CD4-positive, alpha-beta memory T cell (primary cell): Measurements from ENCODE around the gene ATXN1. TPM values are rescaled to one million over a fixed set of nuclear protein-coding genes. Genes with fewer than 3 reads are reported as not detected.

Experiments
- CTCF ChIA-PET: fragments of 350-600 bp; sonication (Branson Sonifier 250); formaldehyde crosslinking; loops from one replicate; lab custom pipeline; 2021; ENCODE audit warnings: inconsistent platforms; ENCODE audit not compliant: partially characterized antibody; lab: Charles Lee
- POLR2A ChIA-PET: fragments of 350-600 bp; sonication (Branson Sonifier 250); formaldehyde crosslinking; loops from one replicate; lab custom pipeline; 2021; ENCODE audit not compliant: partially characterized antibody; lab: Charles Lee
- DNase-seq, 5 donors: peaks; one replicate each; pipeline versions ENCODE4 v3.0.0 to v3.0.0-alpha.2; 2020 to 2022; ENCODE audit warnings: mixed read lengths in 1 of 5
- H3K27ac ChIP-seq: one replicate; pipeline ENCODE4 v1.7.0; 2013; ENCODE audit warnings: low read depth, low read length
- H3K27me3 ChIP-seq: 2 replicates; pipeline ENCODE4 v1.7.0; 2013; ENCODE audit warnings: mild to moderate bottlenecking, low read length, moderate library complexity; ENCODE audit not compliant: insufficient read depth
- H3K36me3 ChIP-seq: 2 replicates; pipeline ENCODE4 v1.7.0; 2013; ENCODE audit warnings: mild to moderate bottlenecking, low read length, moderate library complexity; ENCODE audit not compliant: insufficient read depth
- H3K4me1 ChIP-seq: 2 replicates; pipeline ENCODE4 v1.7.0; 2013; ENCODE audit warnings: mild to moderate bottlenecking, low read length, moderate library complexity; ENCODE audit not compliant: insufficient read depth
- H3K4me3 ChIP-seq, 2 donors: one replicate each; pipeline ENCODE4 v1.7.0; 2013; ENCODE audit warnings: low read length in 2 of 2, mild to moderate bottlenecking in 1 of 2
- H3K9me3 ChIP-seq, 2 donors: one replicate each; pipeline ENCODE4 v1.7.0; 2013; ENCODE audit warnings: low read length in 2 of 2, control low read depth in 1 of 2; ENCODE audit not compliant: control insufficient read depth in 1 of 2
- H3K27ac Mint-ChIP-seq, 7 donors: one replicate each; pipeline ENCODE4 v1.8.0; 2020 to 2021; ENCODE audit warnings: mixed read lengths in 7 of 7, mild to moderate bottlenecking in 6 of 7, inconsistent platforms in 3 of 7, moderate library complexity in 3 of 7
- H3K27me3 Mint-ChIP-seq, 2 donors: one replicate each; pipeline ENCODE4 v1.8.0; 2020 to 2021; ENCODE audit warnings: mixed read lengths in 2 of 2
- H3K36me3 Mint-ChIP-seq, 2 donors: one replicate each; pipeline ENCODE4 v1.8.0; 2020 to 2021; ENCODE audit warnings: mixed read lengths in 2 of 2, inconsistent platforms in 1 of 2, mild to moderate bottlenecking in 1 of 2
- H3K4me1 Mint-ChIP-seq, 4 donors: one replicate each; pipeline ENCODE4 v1.8.0; 2020 to 2021; ENCODE audit warnings: mixed read lengths in 4 of 4, mild to moderate bottlenecking in 1 of 4
- H3K4me3 Mint-ChIP-seq, 8 donors: one replicate each; pipeline ENCODE4 v1.8.0; 2020 to 2021; ENCODE audit warnings: mixed read lengths in 8 of 8, mild to moderate bottlenecking in 7 of 8, moderate library complexity in 6 of 8, inconsistent platforms in 3 of 8
- H3K9me3 Mint-ChIP-seq, 8 donors: one replicate each; pipeline ENCODE4 v1.8.0; 2020 to 2021; ENCODE audit warnings: mixed read lengths in 8 of 8, mild to moderate bottlenecking in 5 of 8, inconsistent platforms in 3 of 8, moderate library complexity in 1 of 8
- intact Hi-C: fragments of 100-400 bp; cut with micrococcal nuclease; formaldehyde crosslinking; loops from one replicate; pipeline ENCODE4 v1.15.1; 2023
- polyA plus RNA-seq, 2 donors: library from polyadenylated mRNA; unstranded; fragments of 300-500 nt; fragmentation: Illumina TruSeq; gene quantifications; one replicate each; pipeline ENCODE4 v1.2.3, GENCODE V29; 2021
- total RNA-seq, 2 experiments: library from RNA; stranded (reverse); gene quantifications; one replicate each; pipeline ENCODE4 v1.2.3, GENCODE V29; 2021

Gene ATXN1
- total RNA-seq, result 10 to 100 TPM; 94.7 to 97.4 TPM
- 10 to 100 TPM; 10.5 to 19.1 TPM for polyA plus RNA-seq

DNA sequence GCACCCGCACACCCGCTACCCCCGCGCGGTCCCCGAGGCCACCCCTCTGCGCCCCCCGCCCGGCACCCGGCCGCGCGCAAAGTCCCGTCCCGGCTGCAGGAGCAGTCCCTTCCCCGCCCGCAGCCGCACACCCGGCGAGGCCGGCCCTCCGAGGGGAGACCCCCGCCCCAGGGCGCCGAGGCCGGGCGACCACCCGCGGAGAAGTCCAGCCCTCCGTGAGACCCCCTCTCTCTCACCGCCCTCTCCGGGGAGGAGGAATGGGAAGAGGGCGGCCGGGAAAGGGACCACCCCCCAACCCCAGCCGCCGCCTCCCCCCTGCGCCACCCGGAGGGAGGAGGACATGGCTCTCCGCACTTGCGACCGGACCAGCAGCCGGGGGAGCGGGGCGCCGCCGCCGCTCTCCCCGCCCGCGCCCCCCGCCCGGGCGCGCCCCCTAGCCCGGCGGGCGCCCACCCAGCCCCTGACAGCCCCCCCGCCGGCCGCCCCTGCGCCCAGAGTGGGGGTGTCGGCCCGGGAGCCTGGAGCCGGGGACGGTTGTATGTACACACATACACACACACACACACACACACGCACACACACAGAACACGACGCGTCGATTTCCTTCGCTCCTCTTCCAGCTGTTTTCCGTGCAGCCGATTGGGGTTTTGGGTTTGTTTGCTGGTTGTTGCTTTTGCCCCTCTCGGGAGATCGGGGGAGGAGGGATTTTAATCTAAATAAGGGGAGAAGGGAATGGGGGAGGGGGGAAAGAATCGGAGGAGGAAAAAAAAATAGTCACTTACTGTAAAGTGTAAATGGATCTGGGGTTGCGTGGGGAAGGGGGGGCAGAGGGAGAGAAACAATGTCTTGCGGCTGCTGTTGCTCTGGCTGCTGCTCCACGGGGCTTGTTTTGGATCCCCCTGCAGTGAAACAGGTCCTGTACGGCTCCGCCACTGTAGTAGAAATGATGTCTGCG lies at the start of gene ATXN1:
Gene ATXN1 (minus strand): TSS at position 945 of the 955 bp plus-strand sequence.
- peaks cover 46 to 86% (median 56%) of the 10 kb centered on the region in 4 donors for H3K4me1 Mint-ChIP-seq
- H3K9me3 ChIP-seq, result no peaks in the 10 kb centered on the region
- no peaks in the 10 kb centered on the region for H3K36me3 ChIP-seq
- ChIA-PET POLR2A (interaction anchor here (0.7 to 4.5 kb wide), 43 partner anchors 8 to 840 kb away, joined by 3 to 70 read pairs (median 7); no protein-coding TSS in a partner anchor), CTCF (interaction anchor here (0.6 to 6.0 kb wide), 22 partner anchors 11 to 444 kb away, joined by 3 to 107 read pairs (median 4); no protein-coding TSS in a partner anchor)
- peaks cover 0 to 35% of the 10 kb centered on the region in 2 donors for H3K36me3 Mint-ChIP-seq
- peak within 1 kb of the TSS; percentile 99 for H3K27ac ChIP-seq
- H3K4me3 ChIP-seq, result peak within 1 kb of the TSS; percentile 75 to 87
- no peaks in the 10 kb centered on the region for H3K27me3 ChIP-seq
- peaks cover 56% of the 10 kb centered on the region for H3K4me1 ChIP-seq
- H3K9me3 Mint-ChIP-seq, result peaks cover 0 to 3% (median 0%) of the 10 kb centered on the region in 8 donors
- peak in 4 of 5 donors; percentile 70 to 81 (median 80) for DNase-seq
- H3K27me3 Mint-ChIP-seq, result peaks cover 0 to 4% of the 10 kb centered on the region in 2 donors
- peak within 1 kb of the TSS; percentile 97 to 100 (median 99) for H3K27ac Mint-ChIP-seq
- intact Hi-C loops, result loop anchor here (1.0 to 5.0 kb wide), 16 partner anchors 9 to 1513 kb away; partner anchors contain the start of genes DEK, DTNBP1, FAM8A1 and JARID2
- peak within 1 kb of the TSS; percentile 97 to 100 (median 98) for H3K4me3 Mint-ChIP-seq

DNA sequence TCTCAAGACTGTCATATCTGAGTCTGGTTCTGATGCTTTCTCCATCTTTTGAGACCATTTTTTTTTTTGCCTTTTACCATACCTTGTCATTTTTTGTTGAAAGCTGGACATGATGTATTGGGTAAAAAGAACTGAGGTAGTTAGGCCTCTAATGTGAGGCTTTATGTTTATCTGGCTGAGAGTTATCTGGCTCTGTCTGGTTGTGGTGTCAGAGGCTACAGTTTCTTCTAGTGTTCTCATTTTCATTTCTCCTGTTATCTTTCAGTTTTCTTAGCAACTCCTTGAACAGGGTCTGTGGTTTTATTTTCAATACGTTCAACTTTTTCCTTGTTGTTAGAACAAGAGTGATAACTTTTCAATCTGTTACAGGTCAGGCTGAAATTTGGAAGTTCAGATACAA lies 49.2 kb upstream of the ATXN1 start:
- H3K4me1 Mint-ChIP-seq, result no peaks in the 10 kb centered on the region
- H3K4me3 Mint-ChIP-seq, result no peak overlapping the region
- H3K36me3 ChIP-seq, result no peaks in the 10 kb centered on the region
- H3K36me3 Mint-ChIP-seq, result peaks cover 14 to 15% of the 10 kb centered on the region in 2 donors
- H3K27ac ChIP-seq, result no peak overlapping the region
- peaks cover 0 to 4% of the 10 kb centered on the region in 2 donors for H3K9me3 ChIP-seq
- peaks cover 0 to 1% of the 10 kb centered on the region in 2 donors for H3K27me3 Mint-ChIP-seq
- no peak for DNase-seq
- no peak overlapping the region for H3K27ac Mint-ChIP-seq
- H3K27me3 ChIP-seq, result no peaks in the 10 kb centered on the region
- ChIA-PET POLR2A (interaction anchor here (0.7 kb wide), 1 partner anchor 495 kb away, joined by 3 read pairs; no protein-coding TSS in a partner anchor), CTCF (no interaction called here)
- H3K4me3 ChIP-seq, result no peak overlapping the region
- H3K4me1 ChIP-seq, result no peaks in the 10 kb centered on the region
- intact Hi-C loops, result no loop called here
- H3K9me3 Mint-ChIP-seq, result peaks cover 2 to 38% (median 31%) of the 10 kb centered on the region in 8 donors

- Mint-ChIP-seq H3K36me3 (peaks cover 14 to 15% of the 10 kb centered on the region in 2 donors), H3K4me3 (no peak overlapping the region), H3K4me1 (no peaks in the 10 kb centered on the region), H3K9me3 (peaks cover 2 to 38% (median 31%) of the 10 kb centered on the region in 8 donors), H3K27ac (no peak overlapping the region), H3K27me3 (peaks cover 0 to 1% of the 10 kb centered on the region in 2 donors)
- intact Hi-C loops, result no loop called here
- Histone ChIP-seq H3K27me3 (no peaks in the 10 kb centered on the region), H3K27ac (no peak overlapping the region), H3K4me3 (no peak overlapping the region), H3K36me3 (no peaks in the 10 kb centered on the region), H3K4me1 (no peaks in the 10 kb centered on the region), H3K9me3 (peaks cover 0 to 4% of the 10 kb centered on the region in 2 donors)
- ChIA-PET POLR2A (interaction anchor here (0.7 kb wide), 1 partner anchor 495 kb away, joined by 3 read pairs; no protein-coding TSS in a partner anchor), CTCF (no interaction called here)
- DNase-seq, result no peak
These were observed 48.6 kb upstream of the ATXN1 start for GRCh38 chr6:16809753-16810358.

DNA sequence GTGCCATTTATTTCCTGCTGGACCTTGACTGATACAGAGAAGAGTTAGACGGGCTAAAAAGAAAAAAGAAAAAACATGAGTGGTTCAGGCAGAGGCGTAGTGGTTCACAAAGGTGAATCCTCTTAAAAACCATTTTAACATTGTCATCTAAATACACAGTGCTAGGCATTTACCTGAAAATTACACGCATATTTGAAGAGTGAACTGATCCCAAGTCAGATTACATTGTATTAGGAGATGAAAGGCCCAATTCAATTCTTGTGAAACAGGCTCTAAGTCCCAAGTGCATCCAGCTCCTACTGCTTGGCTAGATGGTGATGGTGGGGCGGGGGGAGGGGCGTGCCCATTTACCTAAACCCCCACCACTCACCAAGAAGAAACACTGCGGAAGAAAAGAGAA lies 46.7 kb upstream of the ATXN1 start:
- Histone ChIP-seq H3K9me3 (peaks cover 0 to 3% of the 10 kb centered on the region in 2 donors), H3K4me3 (no peak overlapping the region), H3K4me1 (no peaks in the 10 kb centered on the region), H3K27me3 (no peaks in the 10 kb centered on the region), H3K36me3 (no peaks in the 10 kb centered on the region), H3K27ac (no peak overlapping the region)
- peaks cover 10 to 11% of the 10 kb centered on the region in 2 donors for H3K36me3 Mint-ChIP-seq
- H3K4me1 Mint-ChIP-seq, result no peaks in the 10 kb centered on the region
- intact Hi-C loops, result no loop called here
- DNase-seq, result no peak
- no peak overlapping the region for H3K4me3 Mint-ChIP-seq
- POLR2A ChIA-PET, result no interaction called here
- H3K27me3 Mint-ChIP-seq, result peaks cover 0 to 1% of the 10 kb centered on the region in 2 donors
- H3K27ac Mint-ChIP-seq, result no peak overlapping the region
- CTCF ChIA-PET, result no interaction called here
- H3K9me3 Mint-ChIP-seq, result peaks cover under 1 to 31% (median 23%) of the 10 kb centered on the region in 8 donors

GRCh38 chr6:16806363-16806762 lies 45.1 kb upstream of the ATXN1 start:
- H3K36me3 ChIP-seq, result no peaks in the 10 kb centered on the region
- no peak overlapping the region for H3K27ac Mint-ChIP-seq
- peaks cover 0 to 15% (median 8%) of the 10 kb centered on the region in 8 donors for H3K9me3 Mint-ChIP-seq
- no peaks in the 10 kb centered on the region for H3K27me3 ChIP-seq
- H3K4me1 Mint-ChIP-seq, result no peaks in the 10 kb centered on the region
- H3K4me3 ChIP-seq, result no peak overlapping the region
- CTCF ChIA-PET, result interaction anchor here (1.2 kb wide), 1 partner anchor 35 kb away, joined by 3 read pairs; no protein-coding TSS in a partner anchor
- POLR2A ChIA-PET, result no interaction called here
- no peaks in the 10 kb centered on the region for H3K4me1 ChIP-seq
- H3K36me3 Mint-ChIP-seq, result no peaks in the 10 kb centered on the region
- H3K27ac ChIP-seq, result no peak overlapping the region
- intact Hi-C loops, result no loop called here
- H3K4me3 Mint-ChIP-seq, result no peak overlapping the region
- H3K9me3 ChIP-seq, result no peaks in the 10 kb centered on the region
- no peak for DNase-seq
- peaks cover 0 to 1% of the 10 kb centered on the region in 2 donors for H3K27me3 Mint-ChIP-seq

- H3K9me3 Mint-ChIP-seq, result peaks cover 0 to 11% (median 7%) of the 10 kb centered on the region in 8 donors
- Histone ChIP-seq H3K36me3 (no peaks in the 10 kb centered on the region), H3K27me3 (no peaks in the 10 kb centered on the region), H3K27ac (no peak overlapping the region), H3K4me3 (no peak overlapping the region), H3K4me1 (no peaks in the 10 kb centered on the region), H3K9me3 (no peaks in the 10 kb centered on the region)
- no peaks in the 10 kb centered on the region for H3K4me1 Mint-ChIP-seq
- ChIA-PET CTCF (interaction anchor here (1.2 kb wide), 1 partner anchor 34 kb away, joined by 3 read pairs; no protein-coding TSS in a partner anchor), POLR2A (no interaction called here)
- no peak for DNase-seq
- H3K36me3 Mint-ChIP-seq, result no peaks in the 10 kb centered on the region
- intact Hi-C loops, result no loop called here
- peaks cover 0 to 1% of the 10 kb centered on the region in 2 donors for H3K27me3 Mint-ChIP-seq
- H3K27ac Mint-ChIP-seq, result no peak overlapping the region
- no peak overlapping the region for H3K4me3 Mint-ChIP-seq
These were observed 44.1 kb upstream of the ATXN1 start for GRCh38 chr6:16805243-16805950.
